Measurements from ENCODE around the gene PLEKHM2.

- TF ChIP-seq SIRT6 (IDR thresholded peaks at IDR 0.05; ENCODE audit: low read length) (no peak), CEBPB (IDR thresholded peaks at IDR 0.05; ENCODE audit: low read depth, low read length) (no peak)
Measured at GRCh38 chr1:15733726-15734226, 49.7 kb downstream of the PLEKHM2 start.

Measured in H1 (cell line).